ENCODE measurements around the gene SLC29A3. TPM values are rescaled to one million over a fixed set of nuclear protein-coding genes. Genes with fewer than 3 reads are reported as not detected.

The SLC29A3 gene
- polyA plus RNA-seq, 3 donors: 9.7 to 28.4 (median 16.6) TPM

GRCh38 chr10:71300555-71301370, 18.3 kb upstream of the SLC29A3 start:
- peak overlapping the region in 2 of 7 donors; percentile 61 to 64 for H3K27ac Mint-ChIP-seq
- WGBS (ENCODE audit: insufficient coverage): 95% methylated on average over 5 of the region's 16 CpGs

DNA sequence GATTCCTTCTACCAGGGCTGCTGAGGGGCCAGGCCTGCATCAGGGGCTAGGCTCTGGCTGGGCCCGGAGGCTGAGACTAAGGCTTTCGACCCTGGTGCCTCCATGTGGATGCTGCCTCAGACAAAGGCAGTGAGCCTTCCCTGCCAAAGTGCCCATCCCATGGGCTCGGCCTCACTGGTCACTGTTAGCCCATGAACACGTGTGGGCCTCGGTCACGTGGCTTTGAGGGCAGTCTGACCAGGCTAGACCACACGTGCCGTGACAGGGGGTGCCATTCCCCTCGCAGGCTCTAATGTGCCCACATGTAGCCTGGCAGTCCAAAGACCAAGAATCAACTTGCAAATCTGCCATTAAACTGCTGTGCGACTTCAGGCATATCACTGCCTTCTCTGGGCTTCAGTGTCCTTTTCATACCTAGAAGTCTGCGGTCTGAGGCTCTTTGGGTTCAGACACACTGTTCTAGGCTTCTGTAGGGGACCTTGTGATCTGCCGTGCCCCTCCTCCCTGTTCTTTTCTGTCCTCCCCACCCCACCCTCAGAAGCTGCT, 17.6 kb upstream of the SLC29A3 start:
- Histone ChIP-seq H2AFZ (ENCODE audit: insufficient read depth, low read depth, low read length, poor library complexity, severe bottlenecking) (no peak overlapping the region), H3K27ac (ENCODE audit: low read depth in 1 of 2, low read length in 2 of 2) (no peak overlapping the region), H3K4me2 (replicated peaks; ENCODE audit: extremely low read depth, low read length, poor library complexity, severe bottlenecking) (no peak overlapping the region), H4K20me1 (ENCODE audit: insufficient read depth, low read length) (no peaks in the 10 kb centered on the region), H3K79me2 (ENCODE audit: insufficient read depth, low read length) (no peaks in the 10 kb centered on the region), H3K36me3 (replicated peaks in 1 of 2; ENCODE audit: control insufficient read depth in 1 of 2, insufficient read depth in 2 of 2, low read length in 2 of 2) (no peaks in the 10 kb centered on the region), H3K4me3 (replicated peaks in 1 of 3; ENCODE audit: low read depth in 2 of 3, low read length in 3 of 3) (no peak overlapping the region), H3K4me1 (ENCODE audit: control insufficient read depth in 1 of 2, insufficient read depth in 2 of 2, low read length in 2 of 2) (peaks cover 12 to 18% of the 10 kb centered on the region in 2 donors), H3K27me3 (ENCODE audit: control insufficient read depth in 2 of 2, insufficient read depth in 2 of 2, low read length in 2 of 2) (no peaks in the 10 kb centered on the region), H3K9ac (ENCODE audit: insufficient read depth, low read length, poor library complexity, severe bottlenecking) (no peak overlapping the region), H3K9me3 (replicated peaks in 1 of 2; ENCODE audit: control insufficient read depth in 1 of 2, insufficient read depth in 1 of 2, low read length in 2 of 2) (no peaks in the 10 kb centered on the region)
- Mint-ChIP-seq H3K9me3 (no peaks in the 10 kb centered on the region), H3K4me3 (no peak overlapping the region), H3K4me1 (peaks cover 35% of the 10 kb centered on the region), H3K36me3 (no peaks in the 10 kb centered on the region), H3K27ac (no peak overlapping the region), H3K27me3 (ENCODE audit: low read depth in 3 of 3) (peaks cover 0 to 4% (median 1%) of the 10 kb centered on the region in 3 donors)
- TF ChIP-seq, protein P1, sequence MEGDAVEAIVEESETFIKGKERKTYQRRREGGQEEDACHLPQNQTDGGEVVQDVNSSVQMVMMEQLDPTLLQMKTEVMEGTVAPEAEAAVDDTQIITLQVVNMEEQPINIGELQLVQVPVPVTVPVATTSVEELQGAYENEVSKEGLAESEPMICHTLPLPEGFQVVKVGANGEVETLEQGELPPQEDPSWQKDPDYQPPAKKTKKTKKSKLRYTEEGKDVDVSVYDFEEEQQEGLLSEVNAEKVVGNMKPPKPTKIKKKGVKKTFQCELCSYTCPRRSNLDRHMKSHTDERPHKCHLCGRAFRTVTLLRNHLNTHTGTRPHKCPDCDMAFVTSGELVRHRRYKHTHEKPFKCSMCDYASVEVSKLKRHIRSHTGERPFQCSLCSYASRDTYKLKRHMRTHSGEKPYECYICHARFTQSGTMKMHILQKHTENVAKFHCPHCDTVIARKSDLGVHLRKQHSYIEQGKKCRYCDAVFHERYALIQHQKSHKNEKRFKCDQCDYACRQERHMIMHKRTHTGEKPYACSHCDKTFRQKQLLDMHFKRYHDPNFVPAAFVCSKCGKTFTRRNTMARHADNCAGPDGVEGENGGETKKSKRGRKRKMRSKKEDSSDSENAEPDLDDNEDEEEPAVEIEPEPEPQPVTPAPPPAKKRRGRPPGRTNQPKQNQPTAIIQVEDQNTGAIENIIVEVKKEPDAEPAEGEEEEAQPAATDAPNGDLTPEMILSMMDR (IDR thresholded peaks at IDR 0.05): no peak
- intact Hi-C loops (cut with micrococcal nuclease): no loop called here
- no peak for DNase-seq
- 95% methylated on average over 12 of the region's 12 CpGs for WGBS (ENCODE audit: insufficient coverage)

More at GRCh38 chr10:71300555-71301370, 18.3 kb upstream of the SLC29A3 start:
- Histone ChIP-seq H3K27me3 (ENCODE audit: control insufficient read depth in 2 of 2, insufficient read depth in 2 of 2, low read length in 2 of 2) (no peaks in the 10 kb centered on the region), H3K36me3 (replicated peaks in 1 of 2; ENCODE audit: control insufficient read depth in 1 of 2, insufficient read depth in 2 of 2, low read length in 2 of 2) (no peaks in the 10 kb centered on the region), H3K4me3 (replicated peaks in 1 of 3; ENCODE audit: low read depth in 2 of 3, low read length in 3 of 3) (no peak overlapping the region), H3K79me2 (ENCODE audit: insufficient read depth, low read length) (no peaks in the 10 kb centered on the region), H4K20me1 (ENCODE audit: insufficient read depth, low read length) (no peaks in the 10 kb centered on the region), H3K4me2 (replicated peaks; ENCODE audit: extremely low read depth, low read length, poor library complexity, severe bottlenecking) (no peak overlapping the region), H3K27ac (ENCODE audit: low read depth in 1 of 2, low read length in 2 of 2) (no peak overlapping the region), H3K4me1 (ENCODE audit: control insufficient read depth in 1 of 2, insufficient read depth in 2 of 2, low read length in 2 of 2) (peaks cover 12 to 18% of the 10 kb centered on the region in 2 donors), H2AFZ (ENCODE audit: insufficient read depth, low read depth, low read length, poor library complexity, severe bottlenecking) (no peak overlapping the region), H3K9me3 (replicated peaks in 1 of 2; ENCODE audit: control insufficient read depth in 1 of 2, insufficient read depth in 1 of 2, low read length in 2 of 2) (no peaks in the 10 kb centered on the region), H3K9ac (ENCODE audit: insufficient read depth, low read length, poor library complexity, severe bottlenecking) (no peak overlapping the region)
- peaks cover 0 to 4% (median 1%) of the 10 kb centered on the region in 3 donors for H3K27me3 Mint-ChIP-seq (ENCODE audit: low read depth in 3 of 3)
- H3K4me3 Mint-ChIP-seq: no peak overlapping the region
- no peaks in the 10 kb centered on the region for H3K36me3 Mint-ChIP-seq
- TF ChIP-seq, protein P1 (IDR thresholded peaks at IDR 0.05): no peak
- H3K9me3 Mint-ChIP-seq: no peaks in the 10 kb centered on the region
- peaks cover 35% of the 10 kb centered on the region for H3K4me1 Mint-ChIP-seq
- DNase-seq: no peak
- intact Hi-C loops (cut with micrococcal nuclease): no loop called here

Measured in CD14-positive monocyte (primary cell).